ENCODE results near the gene PPM1J. TPM values are rescaled to one million over a fixed set of nuclear protein-coding genes. Genes with fewer than 3 reads are reported as not detected.

The PPM1J gene
- total and polyA plus RNA-seq, 9 of the 15 experiments (the other 6 are each of a cell fraction or from before 2014, with no cell fraction given): 0.25 to 10.5 (median 4.2) TPM

DNA sequence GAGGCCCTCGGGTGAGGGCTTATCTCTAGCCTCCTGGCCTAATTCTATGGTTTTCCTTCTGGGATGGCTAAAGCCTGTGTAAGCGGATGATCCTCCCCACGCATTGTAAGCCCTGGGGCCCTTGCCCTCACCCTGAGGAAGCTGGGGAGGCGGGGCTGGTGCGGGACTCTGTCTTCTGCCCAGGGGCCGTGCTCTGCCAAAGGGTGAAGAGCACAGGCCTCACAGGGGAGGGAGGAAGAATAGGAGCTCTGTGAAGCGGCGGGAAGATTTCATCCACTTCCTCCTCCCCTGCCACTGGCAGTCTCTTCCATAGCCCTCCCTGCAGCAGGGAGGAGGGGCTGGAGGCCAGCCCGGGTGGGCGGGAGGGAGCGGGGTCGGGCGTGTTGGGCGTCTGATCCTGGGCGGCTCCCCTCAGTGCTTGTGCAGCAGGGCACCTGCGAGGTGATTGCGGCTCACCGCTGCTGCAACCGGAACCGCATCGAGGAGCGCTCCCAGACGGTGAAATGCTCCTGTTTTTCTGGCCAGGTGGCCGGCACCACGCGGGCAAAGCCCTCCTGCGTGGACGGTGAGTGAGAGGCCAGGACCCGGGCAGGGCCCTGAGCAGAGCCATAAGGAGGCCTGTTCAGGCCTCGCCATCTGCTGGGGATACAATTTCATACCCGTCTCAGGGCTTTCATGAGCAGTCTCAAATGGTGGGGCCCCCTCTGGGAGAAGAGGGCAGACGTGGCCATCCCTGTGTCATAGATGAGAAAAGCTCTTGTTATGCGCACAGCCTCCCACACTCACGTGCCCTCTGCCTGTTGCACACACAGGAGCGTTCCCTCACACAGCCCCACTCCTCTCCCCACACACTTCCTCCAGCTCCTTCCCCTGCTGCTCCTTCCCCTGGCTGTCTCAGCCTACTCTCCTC lies 7.7 kb upstream of the PPM1J start:
- in situ Hi-C loops (cut with MboI) (loop anchor here (5.0 kb wide), 1 partner anchor 34 kb away; no protein-coding TSS in a partner anchor), intact Hi-C loops (cut with micrococcal nuclease) (no loop called here)
- POLR2A ChIA-PET: interaction anchor here (0.6 kb wide), 1 partner anchor 58 kb away, joined by 3 read pairs; no protein-coding TSS in a partner anchor

More for the DNA sequence above, 7.7 kb upstream of the PPM1J start:
- ATAC-seq (peak; percentile 45), FAIRE-seq (no peak), DNase-seq (ENCODE audit: extremely low read depth in 1 of 4, low spot score in 3 of 4) (no peak)
- H3K4me3 ChIP-seq: no peak overlapping the region
- H3K27ac ChIP-seq (ENCODE audit: extremely low read depth, low read depth, low read length): no peak overlapping the region
- H2AFZ ChIP-seq (ENCODE audit: low read depth, low read length): no peak overlapping the region
- CTCF ChIA-PET (ENCODE audit: low intra/inter-chr PET ratio): interaction anchor here (0.6 kb wide), 1 partner anchor 78 kb away, joined by 3 read pairs; no protein-coding TSS in a partner anchor
- H3K4me2 ChIP-seq (ENCODE audit: insufficient read depth, low read length): no peak overlapping the region
- peak overlapping the region in 1 of 2 experiments; percentile 77; a peak in 1 of 4 replicates for H3K9ac ChIP-seq (ENCODE audit: insufficient read depth in 1 of 2, low read depth in 2 of 2, low read length in 2 of 2)
- no peaks in the 10 kb centered on the region for H3K9me3 ChIP-seq (replicated peaks; ENCODE audit: control insufficient read depth, insufficient read depth, low read depth, low read length)
- no peaks in the 10 kb centered on the region for H3K36me3 ChIP-seq (ENCODE audit: control insufficient read depth, insufficient read depth, low read length)
- peaks cover 0 to 20% of the 10 kb centered on the region in 2 experiments; a peak in 4 of 5 replicates for H3K4me1 ChIP-seq (replicated peaks in 1 of 2; ENCODE audit: control insufficient read depth in 2 of 2, insufficient read depth in 2 of 2, low read length in 2 of 2)
- TF ChIP-seq SPI1 (IDR thresholded peaks at IDR 0.05; ENCODE audit: borderline replicate concordance, low read depth, low read length) (peak; percentile 18; the same call in 1 of the 2 replicates), FOXP1 (CRISPR knock-in tag; IDR thresholded peaks at IDR 0.05) (no peak), MAX (CRISPR knock-in tag; IDR thresholded peaks at IDR 0.05) (0 out of 2 replicates have a peak, but pooled peaks have one; percentile 5), CTCF (IDR thresholded peaks at IDR 0.05 in 2 of 3, conservative IDR thresholded peaks at IDR 0.05 in 1 of 3; ENCODE audit: insufficient read depth in 2 of 3, low read depth in 1 of 3, low read length in 3 of 3) (peak in 1 of 3 experiments; percentile 2; a peak in 1 of 6 replicates), BHLHE40 (IDR thresholded peaks at IDR 0.05; ENCODE audit: low read length) (peak; percentile 69)
- H3K9me1 ChIP-seq (ENCODE audit: control insufficient read depth, insufficient read depth, low read length): no peaks in the 10 kb centered on the region
- 17% methylated on average over 29 of the region's 35 CpGs for WGBS (ENCODE audit: insufficient coverage, low coverage, missing lambda C conversion rate)
- no TSS peak for BruUV-seq (replicated peaks)
- no peaks in the 10 kb centered on the region for H3K79me2 ChIP-seq (ENCODE audit: control insufficient read depth, insufficient read depth, low read length)
- H3K27me3 ChIP-seq (ENCODE audit: control insufficient read depth in 2 of 2, insufficient read depth in 2 of 2, low read length in 2 of 2): peaks cover 11 to 51% of the 10 kb centered on the region in 2 experiments; a peak in 4 of 5 replicates
- no peaks in the 10 kb centered on the region for H4K20me1 ChIP-seq (replicated peaks; ENCODE audit: control insufficient read depth, insufficient read depth, low read length)
